CD4-positive, alpha-beta T cell (primary cell): ENCODE data around the gene ZNF675. TPM values are rescaled to one million over a fixed set of nuclear protein-coding genes. Genes with fewer than 3 reads are reported as not detected.
"Not testable (repeated sequence)": the region's sequence is repeated elsewhere in the genome, so short reads cannot be mapped to it uniquely, and the experiment has no call there.

Source experiments
- ATAC-seq: fragments of 200-7000 bp; cut with Tn5 transposase; one replicate; pipeline ENCODE4 v1.10.0; 2022; ENCODE audit warnings: mild to moderate bottlenecking; ENCODE audit not compliant: poor library complexity
- CTCF ChIA-PET: fragments of 350-600 bp; sonication (Branson Sonifier 250); formaldehyde crosslinking; loops from one replicate; lab custom pipeline; 2021; ENCODE audit warnings: antibody characterized with exemption, inconsistent platforms; lab: Charles Lee
- POLR2A ChIA-PET: fragments of 350-600 bp; sonication (Branson Sonifier 250); formaldehyde crosslinking; loops from one replicate; lab custom pipeline; 2021; ENCODE audit warnings: antibody characterized with exemption, inconsistent platforms; lab: Charles Lee
- DNase-seq, 14 experiments: peaks; one replicate each; pipeline ENCODE4 v3.0.0-alpha.2; 2013 to 2020; ENCODE audit warnings: mixed read lengths in 2 of 14
- H3K27ac ChIP-seq, 2 donors: one replicate each; pipeline versions ENCODE4 v1.5.1 to v1.7.0; 2013; ENCODE audit warnings: low read length in 2 of 2, low read depth in 1 of 2, mild to moderate bottlenecking in 1 of 2
- H3K27me3 ChIP-seq, 2 experiments: 1 replicate in 1 of 2; 2 replicates in 1 of 2; pipeline versions ENCODE4 v1.6.1 to v1.7.0; 2013; ENCODE audit warnings: low read length in 2 of 2, control low read depth in 1 of 2, mild to moderate bottlenecking in 1 of 2, moderate library complexity in 1 of 2; ENCODE audit not compliant: insufficient read depth in 2 of 2, control insufficient read depth in 1 of 2
- H3K36me3 ChIP-seq: one replicate; pipeline ENCODE4 v1.6.1; 2013; ENCODE audit warnings: low read length, control low read depth; ENCODE audit not compliant: insufficient read depth
- H3K4me1 ChIP-seq: one replicate; pipeline ENCODE4 v1.6.1; 2013; ENCODE audit warnings: low read length, control low read depth; ENCODE audit not compliant: insufficient read depth
- H3K4me3 ChIP-seq: one replicate; pipeline ENCODE4 v1.5.1; 2013; ENCODE audit warnings: mild to moderate bottlenecking, low read length, moderate library complexity
- H3K9me3 ChIP-seq, 2 experiments: 1 replicate in 1 of 2; 2 replicates in 1 of 2; pipeline versions ENCODE4 v1.6.1 to v1.7.0; 2013; ENCODE audit warnings: low read length in 2 of 2, mild to moderate bottlenecking in 2 of 2, control low read depth in 1 of 2, moderate library complexity in 1 of 2; ENCODE audit not compliant: control insufficient read depth in 1 of 2, insufficient read depth in 1 of 2
- H3K27ac Mint-ChIP-seq: one replicate; pipeline ENCODE4 v1.8.0; 2020; ENCODE audit warnings: mixed read lengths
- H3K27me3 Mint-ChIP-seq: one replicate; pipeline ENCODE4 v1.8.0; 2021; ENCODE audit warnings: mixed read lengths
- H3K36me3 Mint-ChIP-seq: one replicate; pipeline ENCODE4 v1.8.0; 2021; ENCODE audit warnings: low read depth, mixed read lengths
- H3K4me1 Mint-ChIP-seq: one replicate; pipeline ENCODE4 v1.8.0; 2021; ENCODE audit warnings: low read depth, mixed read lengths
- H3K4me3 Mint-ChIP-seq: one replicate; pipeline ENCODE4 v1.8.0; 2020; ENCODE audit warnings: mild to moderate bottlenecking, mixed read lengths
- H3K9me3 Mint-ChIP-seq: one replicate; pipeline ENCODE4 v1.8.0; 2020; ENCODE audit warnings: mixed read lengths
- CTCF ChIP-seq: fragments of 200-600 bp; IDR thresholded peaks from one replicate; pipeline ENCODE4 v1.8.0; 2022; ENCODE audit warnings: antibody characterized with exemption, mild to moderate bottlenecking
- intact Hi-C, 2 experiments: fragments of 100-400 bp; cut with DNase I in 1 of 2; cut with micrococcal nuclease in 1 of 2; formaldehyde crosslinking; loops; one replicate each; pipeline versions ENCODE4 v1.15.1 to v1.9.0; 2023 to 2025; cut with DNase I, micrococcal nuclease
- polyA plus RNA-seq, 2 donors: library from polyadenylated mRNA; unstranded; fragments of 120-200 nt; gene quantifications; one replicate each; pipeline ENCODE4 v1.2.1, GENCODE V29; 2013
- total RNA-seq, 174 experiments: library from RNA in 2 of 174; stranded (reverse) in 2 of 174; gene quantifications; one replicate each; pipeline ENCODE4 v1.2.3 and lab custom pipeline; 2021 to 2026

The ZNF675 gene
- 10 to 100 TPM; 15.6 to 16.4 TPM for total RNA-seq
- polyA plus RNA-seq (2013, experiment 1 of 2), result 16.8 TPM
- polyA plus RNA-seq (2013, experiment 2 of 2), result 18.2 TPM
- total RNA-seq (lab: John Stamatoyannopoulos, UW), result 17.5 to 63.9 (median 44.1) reads per million in 172 experiments

- Histone ChIP-seq H3K9me3 (no peaks in the 10 kb centered on the region), H3K27ac (peak within 1 kb of the TSS; percentile 79 to 82), H3K4me3 (peak within 1 kb of the TSS; percentile 77), H3K4me1 (peaks cover 19% of the 10 kb centered on the region), H3K27me3 (no peaks in the 10 kb centered on the region), H3K36me3 (no peaks in the 10 kb centered on the region)
- H3K27me3 Mint-ChIP-seq, result no peaks in the 10 kb centered on the region
- H3K27ac Mint-ChIP-seq, result peak within 1 kb of the TSS; percentile 99
- peaks cover 53% of the 10 kb centered on the region for H3K36me3 Mint-ChIP-seq
- intact Hi-C loops, result loop anchor here (1.0 to 10.0 kb wide), 10 partner anchors 70 to 442 kb away; partner anchors contain the start of genes ZNF681 (in 2 of the 2), ZNF726 (in 1 of the 2) and ZNF91 (in 1 of the 2)
- H3K4me3 Mint-ChIP-seq, result peak within 1 kb of the TSS; percentile 100
- DNase-seq (peak; percentile 76 to 95 (median 84)), ATAC-seq (peak; percentile 96)
- ChIA-PET CTCF (interaction anchor here (0.8 to 1.5 kb wide), 3 partner anchors 10 to 439 kb away, joined by 3 to 4 read pairs (median 3); no protein-coding TSS in a partner anchor), POLR2A (interaction anchor here (0.7 to 3.5 kb wide), 23 partner anchors 8 to 1920 kb away, joined by 3 to 42 read pairs (median 5); partner anchors contain the start of genes ZNF100, ZNF254, ZNF681 and ZNF724)
- no peaks in the 10 kb centered on the region for H3K9me3 Mint-ChIP-seq
- H3K4me1 Mint-ChIP-seq, result peaks cover 49% of the 10 kb centered on the region
- no peak for TF ChIP-seq CTCF
Observed at GRCh38 chr19:23686621-23687423, at the start of gene ZNF675. TSS of gene ZNF675 (minus strand) at chr19:23687212. CDS start at chr19:23687033, 179 bp downstream.

- peaks cover 9 to 36% of the 10 kb centered on the region in 2 experiments for H3K9me3 ChIP-seq
- ChIA-PET POLR2A (interaction anchor here (0.6 kb wide), 1 partner anchor 23 kb away, joined by 4 read pairs; no protein-coding TSS in a partner anchor), CTCF (interaction anchor here (0.7 kb wide), 1 partner anchor 127 kb away, joined by 3 read pairs; no protein-coding TSS in a partner anchor)
- ATAC-seq, H3K4me1 ChIP-seq, H3K36me3 ChIP-seq, H3K27me3 ChIP-seq, H3K27me3 Mint-ChIP-seq, intact Hi-C loops, H3K27ac Mint-ChIP-seq, H3K4me3 ChIP-seq, H3K4me1 Mint-ChIP-seq, H3K4me3 Mint-ChIP-seq, H3K27ac ChIP-seq, DNase-seq: not testable (repeated sequence)
- Mint-ChIP-seq H3K9me3 (peaks cover 15% of the 10 kb centered on the region), H3K36me3 (peaks cover 16% of the 10 kb centered on the region)
Observed at GRCh38 chr19:23730729-23731465, 43.9 kb upstream of the ZNF675 start.

- H3K4me3 Mint-ChIP-seq, H3K4me1 Mint-ChIP-seq, CTCF ChIA-PET, intact Hi-C loops, H3K4me1 ChIP-seq, H3K27ac Mint-ChIP-seq, H3K36me3 ChIP-seq, H3K36me3 Mint-ChIP-seq, H3K4me3 ChIP-seq, ATAC-seq, POLR2A ChIA-PET, H3K27me3 ChIP-seq, H3K9me3 Mint-ChIP-seq, DNase-seq, H3K27ac ChIP-seq: not testable (repeated sequence)
- peaks cover 11% of the 10 kb centered on the region for H3K27me3 Mint-ChIP-seq
- peaks cover 0 to 11% of the 10 kb centered on the region in 2 experiments for H3K9me3 ChIP-seq
Observed at GRCh38 chr19:23724161-23724560, 37.1 kb upstream of the ZNF675 start.
